AG04450 (cell line): Measurements from ENCODE around the gene CAPN1. TPM values are rescaled to one million over a fixed set of nuclear protein-coding genes. Genes with fewer than 3 reads are reported as not detected.
"Not testable (repeated sequence)": the region's sequence is repeated elsewhere in the genome, so short reads cannot be mapped to it uniquely, and the experiment has no call there.

Experiments used
- CTCF ChIA-PET: fragments of 300-600, 350-600 bp; formaldehyde crosslinking; extraction: SDS; loops from one replicate; lab custom pipeline; 2022; ENCODE audit warnings: antibody characterized with exemption, inconsistent platforms; lab: Charles Lee
- POLR2A ChIA-PET: fragments of 350-600 bp; formaldehyde crosslinking; extraction: SDS; loops from one replicate; lab custom pipeline; 2021; ENCODE audit warnings: antibody characterized with exemption, inconsistent platforms; lab: Yijun Ruan, JAX
- DNase-seq: peaks from one replicate; pipeline ENCODE4 v3.0.0-alpha.2; 2011; ENCODE audit warnings: low read depth, low spot score
- H3K27ac ChIP-seq: one replicate; pipeline ENCODE4 v1.5.1; 2012; ENCODE audit warnings: low read depth, low read length, control low read depth
- H3K27me3 ChIP-seq: one replicate; pipeline ENCODE4 v1.6.0; 2012; ENCODE audit warnings: low read length; ENCODE audit not compliant: control insufficient read depth, insufficient read depth
- H3K4me3 ChIP-seq: 2 replicates; pipeline ENCODE4 v1.5.1; 2011; ENCODE audit warnings: mild to moderate bottlenecking, low read depth, low read length, control low read depth
- H3K9me3 ChIP-seq: 2 replicates; pipeline ENCODE4 v1.5.1; 2012; ENCODE audit warnings: low read length; ENCODE audit not compliant: control insufficient read depth, insufficient read depth
- polyA plus RNA-seq: library from polyadenylated mRNA; depleted of rRNA; stranded (reverse); fragments of >200 nt; gene quantifications from 2 replicates; pipeline ENCODE4 v1.2.3, GENCODE V29; 2011
- TF ChIP-seq, protein P1 (sequence below): IDR thresholded peaks from 2 replicates; pipeline ENCODE4 v1.5.1; 2011; ENCODE audit warnings: low read depth, low read length, control low read depth, inconsistent platforms

The CAPN1 gene
- polyA plus RNA-seq, 1 experiment, result 84.1 TPM

DNA sequence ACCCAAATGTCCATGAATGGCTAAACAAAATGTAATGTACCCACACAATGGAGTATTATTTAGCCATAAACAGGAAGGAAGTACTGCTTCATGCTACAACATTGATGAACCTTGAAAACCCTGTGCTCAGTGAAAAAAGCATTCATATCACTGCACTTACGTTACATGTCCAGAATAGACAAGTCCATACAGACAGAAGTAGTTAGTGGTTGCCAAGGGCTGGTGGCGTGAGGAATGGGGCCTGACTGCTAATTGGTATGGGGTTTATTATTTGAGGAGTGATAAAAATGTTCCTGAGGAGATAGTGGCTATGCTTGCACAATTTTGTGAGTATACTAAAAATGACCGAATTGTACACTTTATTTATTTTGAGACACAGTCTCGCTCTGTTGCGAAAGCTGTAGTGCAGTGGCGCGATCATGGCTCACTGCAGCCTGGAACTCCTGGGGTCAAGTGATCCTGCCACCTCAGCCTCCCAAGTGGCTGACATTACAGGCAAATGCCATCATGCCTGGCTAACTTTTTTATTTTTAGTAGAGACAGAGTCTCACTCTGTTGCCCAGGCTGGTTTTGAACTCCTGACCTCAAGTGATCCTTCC, 39.7 kb upstream of the CAPN1 start:
- Histone ChIP-seq H3K27ac (no peak overlapping the region), H3K4me3 (no peak overlapping the region), H3K27me3 (peaks cover 20% of the 10 kb centered on the region), H3K9me3 (no peaks in the 10 kb centered on the region; the same call in 1 of the 2 replicates)
- ChIA-PET CTCF (no interaction called here), POLR2A (no interaction called here)
- DNase-seq, result no peak
- TF ChIP-seq, protein P1, sequence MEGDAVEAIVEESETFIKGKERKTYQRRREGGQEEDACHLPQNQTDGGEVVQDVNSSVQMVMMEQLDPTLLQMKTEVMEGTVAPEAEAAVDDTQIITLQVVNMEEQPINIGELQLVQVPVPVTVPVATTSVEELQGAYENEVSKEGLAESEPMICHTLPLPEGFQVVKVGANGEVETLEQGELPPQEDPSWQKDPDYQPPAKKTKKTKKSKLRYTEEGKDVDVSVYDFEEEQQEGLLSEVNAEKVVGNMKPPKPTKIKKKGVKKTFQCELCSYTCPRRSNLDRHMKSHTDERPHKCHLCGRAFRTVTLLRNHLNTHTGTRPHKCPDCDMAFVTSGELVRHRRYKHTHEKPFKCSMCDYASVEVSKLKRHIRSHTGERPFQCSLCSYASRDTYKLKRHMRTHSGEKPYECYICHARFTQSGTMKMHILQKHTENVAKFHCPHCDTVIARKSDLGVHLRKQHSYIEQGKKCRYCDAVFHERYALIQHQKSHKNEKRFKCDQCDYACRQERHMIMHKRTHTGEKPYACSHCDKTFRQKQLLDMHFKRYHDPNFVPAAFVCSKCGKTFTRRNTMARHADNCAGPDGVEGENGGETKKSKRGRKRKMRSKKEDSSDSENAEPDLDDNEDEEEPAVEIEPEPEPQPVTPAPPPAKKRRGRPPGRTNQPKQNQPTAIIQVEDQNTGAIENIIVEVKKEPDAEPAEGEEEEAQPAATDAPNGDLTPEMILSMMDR, result no peak

- Histone ChIP-seq H3K9me3 (peaks cover 2% of the 10 kb centered on the region; the same call in 1 of the 2 replicates), H3K4me3 (no peak overlapping the region), H3K27ac (no peak overlapping the region), H3K27me3 (peaks cover 8% of the 10 kb centered on the region)
- ChIA-PET POLR2A (no interaction called here), CTCF (interaction anchor here (0.6 to 0.8 kb wide), 2 partner anchors 18 to 103 kb away, joined by 3 read pairs; no protein-coding TSS in a partner anchor)
- no peak for DNase-seq
- TF ChIP-seq, protein P1, result no peak
Observed at GRCh38 chr11:65147352-65148075, 34.2 kb upstream of the CAPN1 start.

GRCh38 chr11:65148657-65149056, 33.1 kb upstream of the CAPN1 start:
- Histone ChIP-seq H3K27ac (no peak overlapping the region), H3K9me3 (peaks cover 2% of the 10 kb centered on the region; the same call in 1 of the 2 replicates), H3K4me3 (no peak overlapping the region), H3K27me3 (peaks cover 8% of the 10 kb centered on the region)
- no peak for DNase-seq
- ChIA-PET CTCF (no interaction called here), POLR2A (interaction anchor here (0.6 kb wide), 1 partner anchor 31 kb away, joined by 3 read pairs; no protein-coding TSS in a partner anchor)
- TF ChIP-seq, protein P1, result no peak

- not testable (repeated sequence) for DNase-seq, H3K9me3 ChIP-seq, H3K27me3 ChIP-seq, H3K4me3 ChIP-seq
- POLR2A ChIA-PET, result interaction anchor here (0.7 kb wide), 1 partner anchor 37 kb away, joined by 3 read pairs; no protein-coding TSS in a partner anchor
- CTCF ChIA-PET, result interaction anchor here (0.7 kb wide), 1 partner anchor 12 kb away, joined by 4 read pairs; no protein-coding TSS in a partner anchor
- peak overlapping the region; percentile 21 for H3K27ac ChIP-seq
Observed at GRCh38 chr11:65150131-65150508, 31.6 kb upstream of the CAPN1 start.

GRCh38 chr11:65150509-65151299, 31.0 kb upstream of the CAPN1 start:
- Histone ChIP-seq H3K9me3 (peaks cover 2% of the 10 kb centered on the region; the same call in 1 of the 2 replicates), H3K27me3 (peaks cover 7% of the 10 kb centered on the region), H3K4me3 (no peak overlapping the region), H3K27ac (peak overlapping the region; percentile 21)
- ChIA-PET CTCF (interaction anchor here (0.7 to 1.7 kb wide), 2 partner anchors 11 to 13 kb away, joined by 4 to 5 read pairs; no protein-coding TSS in a partner anchor), POLR2A (interaction anchor here (0.7 kb wide), 1 partner anchor 37 kb away, joined by 3 read pairs; no protein-coding TSS in a partner anchor)
- TF ChIP-seq, protein P1, result no peak
- DNase-seq, result no peak
